Measurements from ENCODE around the gene NFKBIE. TPM values are rescaled to one million over a fixed set of nuclear protein-coding genes. Genes with fewer than 3 reads are reported as not detected.

Gene NFKBIE
- total and polyA plus RNA-seq, 9 of the 15 experiments (the other 6 are each of a cell fraction or from before 2014, with no cell fraction given) = 2.1 to 16.4 (median 11.7) TPM

- TF ChIP-seq NCOA4 (IDR thresholded peaks at IDR 0.05; ENCODE audit: partially characterized antibody) (no peak), TFE3 (CRISPR knock-in tag; IDR thresholded peaks at IDR 0.05) (no peak), MLLT1 (IDR thresholded peaks at IDR 0.05) (peak in 1 of 2 experiments; percentile 41; a peak in 1 of 4 replicates), ZHX1 (conservative IDR thresholded peaks at IDR 0.05; ENCODE audit: low read length) (peak; percentile 91), E2F4 (CRISPR knock-in tag; IDR thresholded peaks at IDR 0.05; ENCODE audit: low read depth) (peak; percentile 89), ZNF280B (CRISPR knock-in tag; IDR thresholded peaks at IDR 0.05) (no peak), GMEB1 (CRISPR knock-in tag; IDR thresholded peaks at IDR 0.05) (peak; percentile 92), KDM5B (IDR thresholded peaks at IDR 0.05; ENCODE audit: insufficient replicate concordance, low read depth, low read length) (peak; percentile 99)
- TF ChIP-seq, protein P1, sequence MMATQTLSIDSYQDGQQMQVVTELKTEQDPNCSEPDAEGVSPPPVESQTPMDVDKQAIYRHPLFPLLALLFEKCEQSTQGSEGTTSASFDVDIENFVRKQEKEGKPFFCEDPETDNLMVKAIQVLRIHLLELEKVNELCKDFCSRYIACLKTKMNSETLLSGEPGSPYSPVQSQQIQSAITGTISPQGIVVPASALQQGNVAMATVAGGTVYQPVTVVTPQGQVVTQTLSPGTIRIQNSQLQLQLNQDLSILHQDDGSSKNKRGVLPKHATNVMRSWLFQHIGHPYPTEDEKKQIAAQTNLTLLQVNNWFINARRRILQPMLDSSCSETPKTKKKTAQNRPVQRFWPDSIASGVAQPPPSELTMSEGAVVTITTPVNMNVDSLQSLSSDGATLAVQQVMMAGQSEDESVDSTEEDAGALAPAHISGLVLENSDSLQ (IDR thresholded peaks at IDR 0.05) = no peak
- TF ChIP-seq, protein P2, sequence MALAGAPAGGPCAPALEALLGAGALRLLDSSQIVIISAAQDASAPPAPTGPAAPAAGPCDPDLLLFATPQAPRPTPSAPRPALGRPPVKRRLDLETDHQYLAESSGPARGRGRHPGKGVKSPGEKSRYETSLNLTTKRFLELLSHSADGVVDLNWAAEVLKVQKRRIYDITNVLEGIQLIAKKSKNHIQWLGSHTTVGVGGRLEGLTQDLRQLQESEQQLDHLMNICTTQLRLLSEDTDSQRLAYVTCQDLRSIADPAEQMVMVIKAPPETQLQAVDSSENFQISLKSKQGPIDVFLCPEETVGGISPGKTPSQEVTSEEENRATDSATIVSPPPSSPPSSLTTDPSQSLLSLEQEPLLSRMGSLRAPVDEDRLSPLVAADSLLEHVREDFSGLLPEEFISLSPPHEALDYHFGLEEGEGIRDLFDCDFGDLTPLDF (CRISPR knock-in tag; IDR thresholded peaks at IDR 0.05) = 0 out of 2 replicates have a peak, but pooled peaks have one; percentile 72
Observed at GRCh38 chr6:44312901-44313788, 47.8 kb upstream of the NFKBIE start, which contains the start of gene AARS2 (continued).
